GM23248 (cell line): ENCODE data around the gene COL9A1. TPM values are rescaled to one million over a fixed set of nuclear protein-coding genes. Genes with fewer than 3 reads are reported as not detected.
A peak's percentile ranks its signal among the peaks of the same experiment; 100 is the strongest.

Source experiments
- DNase-seq: peaks from one replicate; pipeline ENCODE4 v3.0.0-alpha.2; 2015
- H2AFZ ChIP-seq: fragments of 200-600 bp; sonication (generic); 2 replicates; pipeline ENCODE4 v1.6.1; 2016; ENCODE audit warnings: antibody characterized with exemption
- H3F3A ChIP-seq: fragments of 200-600 bp; sonication (generic); 2 replicates; pipeline ENCODE4 v1.6.1; 2016; ENCODE audit warnings: mild to moderate bottlenecking, antibody characterized with exemption, mixed run types; ENCODE audit not compliant: insufficient read depth
- H3K27ac ChIP-seq: fragments of 200-600 bp; sonication (generic); 2 replicates; pipeline ENCODE4 v1.5.1; 2016; ENCODE audit warnings: mild to moderate bottlenecking
- H3K27me3 ChIP-seq: fragments of 200-600 bp; sonication (generic); replicated peaks from 2 replicates; pipeline ENCODE4 v1.6.1; 2016; ENCODE audit warnings: mild to moderate bottlenecking; ENCODE audit not compliant: insufficient read depth
- H3K36me3 ChIP-seq: fragments of 200-600 bp; sonication (generic); 2 replicates; pipeline ENCODE4 v1.6.1; 2016; ENCODE audit warnings: low read depth, mild to moderate bottlenecking
- H3K4me1 ChIP-seq: fragments of 200-600 bp; sonication (generic); 2 replicates; pipeline ENCODE4 v1.6.1; 2016; ENCODE audit warnings: mild to moderate bottlenecking; ENCODE audit not compliant: insufficient read depth
- H3K4me2 ChIP-seq: fragments of 200-600 bp; sonication (generic); one replicate; pipeline ENCODE4 v1.6.1; 2016; ENCODE audit warnings: mild to moderate bottlenecking; ENCODE audit not compliant: unreplicated experiment
- H3K4me3 ChIP-seq: fragments of 200-600 bp; sonication (generic); 2 replicates; pipeline ENCODE4 v1.5.1; 2016; ENCODE audit warnings: mild to moderate bottlenecking
- H3K79me2 ChIP-seq: fragments of 200-600 bp; sonication (generic); 2 replicates; pipeline ENCODE4 v1.6.1; 2016; ENCODE audit warnings: mild to moderate bottlenecking; ENCODE audit not compliant: insufficient read depth
- H3K9ac ChIP-seq: fragments of 200-600 bp; sonication (generic); 2 replicates; pipeline ENCODE4 v1.6.1; 2016; ENCODE audit warnings: mild to moderate bottlenecking
- H3K9me2 ChIP-seq: fragments of 200-600 bp; sonication (generic); 2 replicates; pipeline ENCODE4 v1.6.1; 2016; ENCODE audit warnings: mixed run types, mild to moderate bottlenecking, moderate library complexity; ENCODE audit not compliant: insufficient read depth
- H3K9me3 ChIP-seq: fragments of 200-600 bp; sonication (generic); one replicate; pipeline ENCODE4 v1.6.1; 2017; ENCODE audit warnings: low read depth
- H4K20me1 ChIP-seq: fragments of 200-600 bp; sonication (generic); 2 replicates; pipeline ENCODE4 v1.6.0; 2016; ENCODE audit not compliant: insufficient read depth
- EZH2 ChIP-seq: fragments of 200-600 bp; sonication (generic); IDR thresholded peaks from 2 replicates; pipeline ENCODE4 v1.6.1; 2018; ENCODE audit warnings: antibody characterized with exemption, mild to moderate bottlenecking; ENCODE audit not compliant: insufficient read depth, poor library complexity, severe bottlenecking
- EZH2phosphoT487 ChIP-seq: fragments of 200-600 bp; sonication (generic); IDR thresholded peaks from 2 replicates; pipeline ENCODE4 v1.6.1; 2018; ENCODE audit warnings: antibody characterized with exemption, moderate library complexity, mild to moderate bottlenecking, low read depth; ENCODE audit not compliant: insufficient read depth
- WGBS, 2 experiments: methylation state at CpG; one replicate each; pipeline ENCODE4 v1.1.6; 2015 to 2017; ENCODE audit warnings: low lambda C conversion rate in 2 of 2, low coverage in 1 of 2; ENCODE audit errors: missing lambda C conversion rate in 2 of 2; 5-methylcytosine and 5-hydroxymethylcytosine counted together
- in situ Hi-C: fragments of 300-500 bp; cut with MboI; formaldehyde crosslinking; loops from 2 replicates; pipeline ENCODE4 v1.15.0; 2020
- polyA plus RNA-seq: library from polyadenylated mRNA; unstranded; fragments of >200 nt; fragmentation: Nextera tagmentation; extraction: Ambion mirVana; gene quantifications from 2 replicates; pipeline ENCODE4 v1.2.1, GENCODE V29; 2016
- total RNA-seq: library from RNA; depleted of rRNA; stranded (reverse); fragments of >200 nt; shearing (Covaris generic); gene quantifications from 2 replicates; pipeline ENCODE4 v1.2.3, GENCODE V29; 2014

The COL9A1 gene
- total and polyA plus RNA-seq, 2 experiments from 2014 or later: not detected

GRCh38 chr6:70282919-70283461 lies 19.9 kb downstream of the COL9A1 start:
- no peak overlapping the region for H3K4me2 ChIP-seq
- 3 to 6% methylated on average over 31 of the region's 31 CpGs for WGBS, 2 experiments

GRCh38 chr6:70282312-70282918 lies 20.5 kb downstream of the COL9A1 start:
- Histone ChIP-seq H3K9ac (no peak overlapping the region), H3K36me3 (no peaks in the 10 kb centered on the region), H2AFZ (no peak overlapping the region), H4K20me1 (no peaks in the 10 kb centered on the region), H3K4me2 (no peak overlapping the region), H3K4me3 (no peak overlapping the region), H3F3A (no peaks in the 10 kb centered on the region), H3K9me2 (no peaks in the 10 kb centered on the region), H3K9me3 (no peaks in the 10 kb centered on the region), H3K27me3 (peaks cover 35% of the 10 kb centered on the region), H3K27ac (no peak overlapping the region), H3K4me1 (no peaks in the 10 kb centered on the region), H3K79me2 (no peaks in the 10 kb centered on the region)
- DNase-seq: no peak
- no peak for TF ChIP-seq EZH2
- TF ChIP-seq EZH2phosphoT487: no peak
- in situ Hi-C loops: no loop called here
- 4% methylated on average over 38 to 39 of the region's 39 CpGs for WGBS, 2 experiments

More at GRCh38 chr6:70282919-70283461, 19.9 kb downstream of the COL9A1 start:
- Histone ChIP-seq H3K9me3 (no peaks in the 10 kb centered on the region), H3K4me3 (no peak overlapping the region), H3K36me3 (no peaks in the 10 kb centered on the region), H3K9me2 (no peaks in the 10 kb centered on the region), H2AFZ (no peak overlapping the region), H3K27me3 (peaks cover 35% of the 10 kb centered on the region), H3F3A (no peaks in the 10 kb centered on the region), H3K27ac (no peak overlapping the region), H4K20me1 (no peaks in the 10 kb centered on the region), H3K79me2 (no peaks in the 10 kb centered on the region), H3K4me1 (no peaks in the 10 kb centered on the region), H3K9ac (no peak overlapping the region)
- TF ChIP-seq EZH2phosphoT487: no peak
- TF ChIP-seq EZH2: no peak
- no peak for DNase-seq
- in situ Hi-C loops: no loop called here

- H4K20me1 ChIP-seq: no peaks in the 10 kb centered on the region
- H3K27me3 ChIP-seq: peaks cover 35% of the 10 kb centered on the region
- no peaks in the 10 kb centered on the region for H3K79me2 ChIP-seq
- no peaks in the 10 kb centered on the region for H3K4me1 ChIP-seq
- H3K36me3 ChIP-seq: no peaks in the 10 kb centered on the region
- no peak overlapping the region for H3K27ac ChIP-seq
- no peak overlapping the region for H2AFZ ChIP-seq
- in situ Hi-C loops: no loop called here
- H3K4me3 ChIP-seq: no peak overlapping the region
- no peaks in the 10 kb centered on the region for H3K9me3 ChIP-seq
- no peaks in the 10 kb centered on the region for H3K9me2 ChIP-seq
- no peaks in the 10 kb centered on the region for H3F3A ChIP-seq
- DNase-seq: no peak
- TF ChIP-seq EZH2 (no peak), EZH2phosphoT487 (no peak)
- 18 to 20% methylated on average over 8 of the region's 8 CpGs for WGBS, 2 experiments
- no peak overlapping the region for H3K4me2 ChIP-seq
- H3K9ac ChIP-seq: no peak overlapping the region
Observed at GRCh38 chr6:70281923-70282311, 21.0 kb downstream of the COL9A1 start.

- Histone ChIP-seq H2AFZ (no peak overlapping the region), H3K4me1 (no peaks in the 10 kb centered on the region), H3K9me3 (no peaks in the 10 kb centered on the region), H3K79me2 (no peaks in the 10 kb centered on the region), H3K9ac (no peak overlapping the region), H3K4me2 (no peak overlapping the region), H3K4me3 (no peak overlapping the region), H3K9me2 (no peaks in the 10 kb centered on the region), H3K36me3 (no peaks in the 10 kb centered on the region), H3F3A (no peaks in the 10 kb centered on the region), H4K20me1 (no peaks in the 10 kb centered on the region), H3K27ac (no peak overlapping the region), H3K27me3 (peaks cover 31% of the 10 kb centered on the region)
- DNase-seq: no peak
- no peak for TF ChIP-seq EZH2
- TF ChIP-seq EZH2phosphoT487: no peak
- 55 to 61% methylated on average over 14 to 15 of the region's 15 CpGs for WGBS, 2 experiments
- in situ Hi-C loops: no loop called here
Observed at GRCh38 chr6:70280400-70280853, 22.5 kb downstream of the COL9A1 start.

- Histone ChIP-seq H3K4me3 (no peak overlapping the region), H3K9ac (no peak overlapping the region), H3K79me2 (no peaks in the 10 kb centered on the region), H4K20me1 (no peaks in the 10 kb centered on the region), H3K4me2 (no peak overlapping the region), H3K9me3 (no peaks in the 10 kb centered on the region), H2AFZ (no peak overlapping the region), H3F3A (no peaks in the 10 kb centered on the region), H3K9me2 (no peaks in the 10 kb centered on the region), H3K27ac (no peak overlapping the region), H3K36me3 (no peaks in the 10 kb centered on the region), H3K4me1 (no peaks in the 10 kb centered on the region), H3K27me3 (peaks cover 3% of the 10 kb centered on the region)
- peak; percentile 18 for DNase-seq
- in situ Hi-C loops: no loop called here
- 35 to 45% methylated on average over 2 of the region's 2 CpGs for WGBS, 2 experiments
- TF ChIP-seq EZH2 (no peak), EZH2phosphoT487 (no peak)
Observed at GRCh38 chr6:70277470-70277869, 25.4 kb downstream of the COL9A1 start.
